H9 (cell line): ENCODE results near the gene S100A16. TPM values are rescaled to one million over a fixed set of nuclear protein-coding genes. Genes with fewer than 3 reads are reported as not detected.
A peak's percentile ranks its signal among the peaks of the same experiment; 100 is the strongest.

Experiments
- DNase-seq: peaks from one replicate; pipeline ENCODE4 v3.0.0-alpha.2; 2017
- H2AFZ ChIP-seq: one replicate; pipeline ENCODE4 v1.6.1; 2013; ENCODE audit warnings: mild to moderate bottlenecking, low read length, control low read depth, moderate library complexity
- H2AK5ac ChIP-seq: 2 replicates; pipeline ENCODE4 v1.6.1; 2013; ENCODE audit warnings: low read length, control low read depth, mixed read lengths; ENCODE audit not compliant: insufficient read length
- H2BK120ac ChIP-seq: one replicate; pipeline ENCODE4 v1.6.1; 2013; ENCODE audit warnings: low read depth, mild to moderate bottlenecking, low read length, control low read depth, inconsistent platforms; ENCODE audit not compliant: poor library complexity, severe bottlenecking
- H2BK12ac ChIP-seq: 2 replicates; pipeline ENCODE4 v1.6.1; 2013; ENCODE audit warnings: low read length, control low read depth, mixed read lengths, low read depth; ENCODE audit not compliant: insufficient read length
- H2BK15ac ChIP-seq: 2 replicates; pipeline ENCODE4 v1.6.1; 2013; ENCODE audit warnings: low read depth, low read length, control low read depth
- H2BK20ac ChIP-seq: one replicate; pipeline ENCODE4 v1.6.1; 2013; ENCODE audit warnings: low read depth, mild to moderate bottlenecking, low read length, control low read depth, inconsistent platforms; ENCODE audit not compliant: poor library complexity, severe bottlenecking
- H2BK5ac ChIP-seq: 2 replicates; pipeline ENCODE4 v1.6.1; 2013; ENCODE audit warnings: low read length, control low read depth, mixed read lengths; ENCODE audit not compliant: insufficient read length
- H3K14ac ChIP-seq: 2 replicates; pipeline ENCODE4 v1.6.1; 2013; ENCODE audit warnings: low read length, control low read depth; ENCODE audit not compliant: insufficient read depth
- H3K18ac ChIP-seq: 2 replicates; pipeline ENCODE4 v1.6.1; 2013; ENCODE audit warnings: low read depth, mild to moderate bottlenecking, mixed read lengths, low read length, control low read depth; ENCODE audit not compliant: insufficient read length
- H3K23ac ChIP-seq: 2 replicates; pipeline ENCODE4 v1.6.1; 2013; ENCODE audit warnings: low read length, control low read depth, mixed read lengths, low read depth; ENCODE audit not compliant: insufficient read length
- H3K23me2 ChIP-seq: 2 replicates; pipeline ENCODE4 v1.6.1; 2013; ENCODE audit warnings: low read depth, mild to moderate bottlenecking, mixed read lengths, low read length, control low read depth; ENCODE audit not compliant: insufficient read length, poor library complexity, severe bottlenecking
- H3K27ac ChIP-seq: 2 replicates; pipeline ENCODE4 v1.5.1; 2013; ENCODE audit warnings: low read length, control low read depth, mixed read lengths, low read depth; ENCODE audit not compliant: insufficient read length
- H3K27me3 ChIP-seq: 2 replicates; pipeline ENCODE4 v1.6.1; 2013; ENCODE audit warnings: low read length, control low read depth, inconsistent platforms; ENCODE audit not compliant: insufficient read depth
- H3K4ac ChIP-seq: 2 replicates; pipeline ENCODE4 v1.6.1; 2013; ENCODE audit warnings: low read depth, mild to moderate bottlenecking, control low read depth, inconsistent platforms, low read length, moderate library complexity
- H3K4me1 ChIP-seq: 2 replicates; pipeline ENCODE4 v1.6.1; 2013; ENCODE audit warnings: low read length, control low read depth, inconsistent platforms; ENCODE audit not compliant: insufficient read depth
- H3K4me2 ChIP-seq: 2 replicates; pipeline ENCODE4 v1.6.1; 2013; ENCODE audit warnings: low read length, control low read depth, mixed read lengths; ENCODE audit not compliant: insufficient read length, insufficient read depth
- H3K56ac ChIP-seq: 2 replicates; pipeline ENCODE4 v1.6.1; 2013; ENCODE audit warnings: low read depth, mild to moderate bottlenecking, mixed read lengths, low read length, control low read depth; ENCODE audit not compliant: insufficient read length
- H3K79me1 ChIP-seq: 2 replicates; pipeline ENCODE4 v1.6.1; 2013; ENCODE audit warnings: low read depth, mild to moderate bottlenecking, moderate library complexity, low read length, control low read depth, inconsistent platforms; ENCODE audit not compliant: insufficient read depth, poor library complexity, severe bottlenecking
- H3K79me2 ChIP-seq: 2 replicates; pipeline ENCODE4 v1.6.1; 2013; ENCODE audit warnings: low read length, control low read depth, inconsistent platforms; ENCODE audit not compliant: insufficient read depth
- H3K9ac ChIP-seq: 2 replicates; pipeline ENCODE4 v1.6.1; 2013; ENCODE audit warnings: low read length, control low read depth, mixed read lengths; ENCODE audit not compliant: insufficient read length; ENCODE audit errors: extremely low read depth
- H3K9me3 ChIP-seq: one replicate; pipeline ENCODE4 v1.6.1; 2013; ENCODE audit warnings: low read depth, low read length, inconsistent platforms; ENCODE audit not compliant: control insufficient read depth
- H3T11ph ChIP-seq: one replicate; pipeline ENCODE4 v1.6.1; 2013; ENCODE audit warnings: mild to moderate bottlenecking, low read length, control low read depth, inconsistent platforms
- H4K20me1 ChIP-seq: one replicate; pipeline ENCODE4 v1.6.1; 2013; ENCODE audit not compliant: control insufficient read depth, insufficient read length, insufficient read depth
- H4K5ac ChIP-seq: 2 replicates; pipeline ENCODE4 v1.6.1; 2013; ENCODE audit warnings: low read depth, mild to moderate bottlenecking, mixed read lengths, low read length, control low read depth; ENCODE audit not compliant: insufficient read length
- H4K8ac ChIP-seq: replicated peaks from 2 replicates; pipeline ENCODE4 v1.6.1; 2013; ENCODE audit warnings: low read length, control low read depth, mixed read lengths, low read depth; ENCODE audit not compliant: insufficient read length
- H4K91ac ChIP-seq: 2 replicates; pipeline ENCODE4 v1.6.1; 2013; ENCODE audit warnings: low read depth, mild to moderate bottlenecking, moderate library complexity, mixed read lengths, low read length, control low read depth; ENCODE audit not compliant: insufficient read length
- H3K27ac Mint-ChIP-seq, 3 experiments: 2 replicates in 2 of 3; 3 replicates in 1 of 3; pipeline ENCODE4 v1.8.0; 2020 to 2021; ENCODE audit warnings: mixed read lengths in 3 of 3, mild to moderate bottlenecking in 1 of 3, moderate library complexity in 1 of 3
- H3K27me3 Mint-ChIP-seq: 2 replicates; pipeline ENCODE4 v1.8.0; 2021; ENCODE audit warnings: low read depth, mild to moderate bottlenecking, moderate library complexity, mixed read lengths
- H3K36me3 Mint-ChIP-seq, 3 experiments: 2 replicates in 2 of 3; 3 replicates in 1 of 3; pipeline ENCODE4 v1.8.0; 2020 to 2021; ENCODE audit warnings: low read depth in 3 of 3, mixed read lengths in 3 of 3; ENCODE audit not compliant: insufficient read depth in 1 of 3
- H3K4me1 Mint-ChIP-seq, 2 experiments: 2 replicates each; pipeline ENCODE4 v1.8.0; 2020; ENCODE audit warnings: mixed read lengths in 2 of 2
- H3K4me3 Mint-ChIP-seq, 2 experiments: 2 replicates in 1 of 2; 3 replicates in 1 of 2; pipeline ENCODE4 v1.8.0; 2020 to 2021; ENCODE audit warnings: mild to moderate bottlenecking in 2 of 2, mixed read lengths in 2 of 2, moderate library complexity in 1 of 2
- H3K9me3 Mint-ChIP-seq, 2 experiments: 2 replicates in 1 of 2; 3 replicates in 1 of 2; pipeline ENCODE4 v1.8.0; 2020; ENCODE audit warnings: mild to moderate bottlenecking in 2 of 2, mixed read lengths in 2 of 2, moderate library complexity in 1 of 2
- CTCF ChIP-seq: fragments of 200-600 bp; sonication (generic); conservative IDR thresholded peaks from 3 replicates; pipeline ENCODE4 v1.8.0; 2021; ENCODE audit warnings: antibody characterized with exemption, mild to moderate bottlenecking
- WGBS: extraction: QIAGEN DNeasy Blood & Tissue Kit; methylation state at CpG from one replicate; pipeline ENCODE4 v1.1.7; 2013; ENCODE audit warnings: missing lambda C conversion rate, low lambda C conversion rate, mixed read lengths; ENCODE audit not compliant: insufficient read length; ENCODE audit errors: extremely low coverage; 5-methylcytosine and 5-hydroxymethylcytosine counted together
- total RNA-seq: library from RNA; stranded (reverse); gene quantifications from 2 replicates; pipeline ENCODE4 v1.2.1, GENCODE V29; 2021

Gene S100A16
- total RNA-seq, 1 experiment from 2014 or later = 8.0 TPM

GRCh38 chr1:153565529-153566374 is 47.2 kb downstream of the S100A16 start, which contains the start of gene S100A2:
S100A2 (minus strand) TSS chr1:153565844; CDS start chr1:153563877, 1,967 bp downstream.
- Histone ChIP-seq H2AFZ (no peak within 1 kb of the TSS), H2BK20ac (no peak within 1 kb of the TSS), H3K4me2 (no peak within 1 kb of the TSS), H3K4me1 (peaks cover 7% of the 10 kb centered on the region; the same call in 1 of the 2 replicates), H2BK12ac (peak within 1 kb of the TSS; percentile 46), H3K23me2 (no peaks in the 10 kb centered on the region), H3K9me3 (no peaks in the 10 kb centered on the region), H3K23ac (no peak within 1 kb of the TSS), H3K4ac (no peak within 1 kb of the TSS), H3K9ac (no peak within 1 kb of the TSS), H4K20me1 (peaks cover 3% of the 10 kb centered on the region), H3K79me2 (no peaks in the 10 kb centered on the region), H2BK5ac (no peak within 1 kb of the TSS), H3K27ac (no peak within 1 kb of the TSS), H2BK120ac (no peak within 1 kb of the TSS), H2AK5ac (no peak within 1 kb of the TSS), H4K91ac (no peak within 1 kb of the TSS), H3K79me1 (no peaks in the 10 kb centered on the region), H2BK15ac (0 out of 2 replicates have a peak within 1 kb of the TSS, but pooled peaks have one; percentile 77), H3K27me3 (no peaks in the 10 kb centered on the region), H4K5ac (no peak within 1 kb of the TSS), H3K18ac (peak within 1 kb of the TSS; percentile 78), H3K14ac (peak within 1 kb of the TSS; percentile 85), H4K8ac (no peak within 1 kb of the TSS), H3T11ph (no peak within 1 kb of the TSS), H3K56ac (no peak within 1 kb of the TSS)
- no peaks in the 10 kb centered on the region for H3K9me3 Mint-ChIP-seq
- peaks cover 33 to 35% of the 10 kb centered on the region in 2 experiments for H3K4me1 Mint-ChIP-seq
- peaks cover 10% of the 10 kb centered on the region for H3K27me3 Mint-ChIP-seq
- H3K36me3 Mint-ChIP-seq = no peaks in the 10 kb centered on the region
- no CpG with 5 or more reads among the region's 8 CpGs for WGBS
- TF ChIP-seq CTCF = no peak
- DNase-seq = no peak
- H3K4me3 Mint-ChIP-seq = peak within 1 kb of the TSS in 1 of 2 experiments; percentile 64; a peak in 2 of 5 replicates
- peak within 1 kb of the TSS in 2 of 3 experiments; percentile 76 to 97; a peak in 4 of 7 replicates for H3K27ac Mint-ChIP-seq
